ENCODE data around the gene EIF4ENIF1.
"Not testable (repeated sequence)": the region's sequence is repeated elsewhere in the genome, so short reads cannot be mapped to it uniquely, and the experiment has no call there.

EIF4ENIF1 gene

GRCh38 chr22:31482470-31482869, 7.2 kb downstream of the EIF4ENIF1 start:
- not testable (repeated sequence) for H3K4me3 Mint-ChIP-seq, H3K27ac Mint-ChIP-seq, H3K9me3 Mint-ChIP-seq, H3K27me3 Mint-ChIP-seq
- peaks cover 40% of the 10 kb centered on the region for H3K4me1 Mint-ChIP-seq (ENCODE audit: low read depth)
- peaks cover 86% of the 10 kb centered on the region for H3K36me3 Mint-ChIP-seq (ENCODE audit: low read depth)

- Mint-ChIP-seq H3K27me3 (no peaks in the 10 kb centered on the region), H3K4me1 (ENCODE audit: low read depth) (peaks cover 35% of the 10 kb centered on the region), H3K4me3 (no peak overlapping the region), H3K27ac (no peak overlapping the region), H3K36me3 (ENCODE audit: low read depth) (peaks cover 82% of the 10 kb centered on the region), H3K9me3 (no peaks in the 10 kb centered on the region)
These were observed 8.5 kb downstream of the EIF4ENIF1 start for GRCh38 chr22:31481129-31481528.

GRCh38 chr22:31477329-31477728, 12.3 kb downstream of the EIF4ENIF1 start:
- H3K4me1 Mint-ChIP-seq (ENCODE audit: low read depth): peaks cover 19% of the 10 kb centered on the region
- no peaks in the 10 kb centered on the region for H3K9me3 Mint-ChIP-seq
- peaks cover 78% of the 10 kb centered on the region for H3K36me3 Mint-ChIP-seq (ENCODE audit: low read depth)
- H3K27me3 Mint-ChIP-seq: no peaks in the 10 kb centered on the region
- H3K27ac Mint-ChIP-seq: peak overlapping the region; percentile 38
- H3K4me3 Mint-ChIP-seq: no peak overlapping the region

- Mint-ChIP-seq H3K4me3 (no peak overlapping the region), H3K36me3 (ENCODE audit: low read depth) (peaks cover 75% of the 10 kb centered on the region), H3K27ac (no peak overlapping the region), H3K27me3 (no peaks in the 10 kb centered on the region), H3K4me1 (ENCODE audit: low read depth) (peaks cover 19% of the 10 kb centered on the region), H3K9me3 (no peaks in the 10 kb centered on the region)
These were observed 13.8 kb downstream of the EIF4ENIF1 start for GRCh38 chr22:31475800-31476199.

GRCh38 chr22:31474743-31475142, 14.9 kb downstream of the EIF4ENIF1 start:
- no peak overlapping the region for H3K4me3 Mint-ChIP-seq
- no peaks in the 10 kb centered on the region for H3K27me3 Mint-ChIP-seq
- peaks cover 66% of the 10 kb centered on the region for H3K36me3 Mint-ChIP-seq (ENCODE audit: low read depth)
- H3K9me3 Mint-ChIP-seq: no peaks in the 10 kb centered on the region
- H3K27ac Mint-ChIP-seq: no peak overlapping the region
- H3K4me1 Mint-ChIP-seq (ENCODE audit: low read depth): peaks cover 19% of the 10 kb centered on the region

- H3K9me3 Mint-ChIP-seq: no peaks in the 10 kb centered on the region
- H3K4me3 Mint-ChIP-seq: no peak overlapping the region
- no peak overlapping the region for H3K27ac Mint-ChIP-seq
- peaks cover 77% of the 10 kb centered on the region for H3K36me3 Mint-ChIP-seq (ENCODE audit: low read depth)
- no peaks in the 10 kb centered on the region for H3K27me3 Mint-ChIP-seq
- H3K4me1 Mint-ChIP-seq (ENCODE audit: low read depth): no peaks in the 10 kb centered on the region
These were observed 24.3 kb downstream of the EIF4ENIF1 start for GRCh38 chr22:31465307-31465706.

- H3K27ac Mint-ChIP-seq: no peak overlapping the region
These were observed 27.9 kb downstream of the EIF4ENIF1 start for GRCh38 chr22:31461699-31462098.

GRCh38 chr22:31451709-31452571, 37.7 kb downstream of the EIF4ENIF1 start:
- H3K27me3 Mint-ChIP-seq: no peaks in the 10 kb centered on the region
- peaks cover 70% of the 10 kb centered on the region for H3K36me3 Mint-ChIP-seq (ENCODE audit: low read depth)
- H3K4me3 Mint-ChIP-seq: no peak overlapping the region
- no peak overlapping the region for H3K27ac Mint-ChIP-seq
- no peaks in the 10 kb centered on the region for H3K4me1 Mint-ChIP-seq (ENCODE audit: low read depth)
- no peaks in the 10 kb centered on the region for H3K9me3 Mint-ChIP-seq

More at GRCh38 chr22:31461699-31462098, 27.9 kb downstream of the EIF4ENIF1 start:
- Mint-ChIP-seq H3K36me3 (ENCODE audit: low read depth) (peaks cover 79% of the 10 kb centered on the region), H3K4me3 (no peak overlapping the region), H3K9me3 (no peaks in the 10 kb centered on the region), H3K27me3 (no peaks in the 10 kb centered on the region), H3K4me1 (ENCODE audit: low read depth) (no peaks in the 10 kb centered on the region)

- no peak overlapping the region for H3K4me3 Mint-ChIP-seq
- H3K4me1 Mint-ChIP-seq (ENCODE audit: low read depth): no peaks in the 10 kb centered on the region
- no peaks in the 10 kb centered on the region for H3K27me3 Mint-ChIP-seq
- no peak overlapping the region for H3K27ac Mint-ChIP-seq
- H3K9me3 Mint-ChIP-seq: no peaks in the 10 kb centered on the region
- H3K36me3 Mint-ChIP-seq (ENCODE audit: low read depth): peaks cover 71% of the 10 kb centered on the region
These were observed 40.1 kb downstream of the EIF4ENIF1 start for GRCh38 chr22:31449506-31449905.

- no peak overlapping the region for H3K4me3 Mint-ChIP-seq
- H3K36me3 Mint-ChIP-seq (ENCODE audit: low read depth): peaks cover 72% of the 10 kb centered on the region
- no peaks in the 10 kb centered on the region for H3K4me1 Mint-ChIP-seq (ENCODE audit: low read depth)
- H3K27ac Mint-ChIP-seq: no peak overlapping the region
- no peaks in the 10 kb centered on the region for H3K9me3 Mint-ChIP-seq
- no peaks in the 10 kb centered on the region for H3K27me3 Mint-ChIP-seq
These were observed 41.3 kb downstream of the EIF4ENIF1 start for GRCh38 chr22:31448382-31448781.

- H3K27me3 Mint-ChIP-seq: no peaks in the 10 kb centered on the region
- H3K9me3 Mint-ChIP-seq: no peaks in the 10 kb centered on the region
- H3K4me3 Mint-ChIP-seq: no peak overlapping the region
- peaks cover 74% of the 10 kb centered on the region for H3K36me3 Mint-ChIP-seq (ENCODE audit: low read depth)
- no peak overlapping the region for H3K27ac Mint-ChIP-seq
- H3K4me1 Mint-ChIP-seq (ENCODE audit: low read depth): no peaks in the 10 kb centered on the region
These were observed 42.3 kb downstream of the EIF4ENIF1 start for GRCh38 chr22:31447337-31447736.

GRCh38 chr22:31446767-31447166, 42.9 kb downstream of the EIF4ENIF1 start:
- Mint-ChIP-seq H3K27me3 (no peaks in the 10 kb centered on the region), H3K4me1 (ENCODE audit: low read depth) (no peaks in the 10 kb centered on the region), H3K4me3 (no peak overlapping the region), H3K36me3 (ENCODE audit: low read depth) (peaks cover 74% of the 10 kb centered on the region), H3K9me3 (no peaks in the 10 kb centered on the region), H3K27ac (no peak overlapping the region)

- H3K27me3 Mint-ChIP-seq: no peaks in the 10 kb centered on the region
- H3K4me1 Mint-ChIP-seq (ENCODE audit: low read depth): no peaks in the 10 kb centered on the region
- peaks cover 75% of the 10 kb centered on the region for H3K36me3 Mint-ChIP-seq (ENCODE audit: low read depth)
- H3K27ac Mint-ChIP-seq: no peak overlapping the region
- no peaks in the 10 kb centered on the region for H3K9me3 Mint-ChIP-seq
- H3K4me3 Mint-ChIP-seq: no peak overlapping the region
These were observed 43.4 kb downstream of the EIF4ENIF1 start for GRCh38 chr22:31446208-31446607.

- H3K4me3 Mint-ChIP-seq: no peak overlapping the region
- H3K27ac Mint-ChIP-seq: peak overlapping the region; percentile 38
- no peaks in the 10 kb centered on the region for H3K27me3 Mint-ChIP-seq
These were observed 44.0 kb downstream of the EIF4ENIF1 start for GRCh38 chr22:31445642-31446041.

GRCh38 chr22:31443516-31443915, 46.1 kb downstream of the EIF4ENIF1 start:
- H3K27ac Mint-ChIP-seq: no peak overlapping the region
- H3K36me3 Mint-ChIP-seq (ENCODE audit: low read depth): peaks cover 85% of the 10 kb centered on the region

More at GRCh38 chr22:31445642-31446041, 44.0 kb downstream of the EIF4ENIF1 start:
- no peaks in the 10 kb centered on the region for H3K4me1 Mint-ChIP-seq (ENCODE audit: low read depth)
- H3K36me3 Mint-ChIP-seq (ENCODE audit: low read depth): peaks cover 80% of the 10 kb centered on the region
- H3K9me3 Mint-ChIP-seq: no peaks in the 10 kb centered on the region

More at GRCh38 chr22:31443516-31443915, 46.1 kb downstream of the EIF4ENIF1 start:
- Mint-ChIP-seq H3K9me3 (no peaks in the 10 kb centered on the region), H3K4me3 (no peak overlapping the region), H3K27me3 (no peaks in the 10 kb centered on the region), H3K4me1 (ENCODE audit: low read depth) (no peaks in the 10 kb centered on the region)
